Lower leg skin (tissue), 3 donors: Measurements from ENCODE around the gene ADAM10.

Experiments
- POLR2A ChIP-seq, 2 donors: fragments of 450-650 bp; IDR thresholded peaks; one replicate each; pipeline ENCODE4 v1.6.1; 2016 to 2017; ENCODE audit warnings: antibody characterized with exemption in 2 of 2, mild to moderate bottlenecking in 1 of 2, moderate library complexity in 1 of 2
- TF ChIP-seq, protein P1 (sequence below), 3 donors: fragments of 450-650 bp; IDR thresholded peaks; one replicate each; pipeline ENCODE4 v1.5.1; 2016; ENCODE audit warnings: antibody characterized with exemption in 3 of 3, mild to moderate bottlenecking in 3 of 3, moderate library complexity in 2 of 3

DNA sequence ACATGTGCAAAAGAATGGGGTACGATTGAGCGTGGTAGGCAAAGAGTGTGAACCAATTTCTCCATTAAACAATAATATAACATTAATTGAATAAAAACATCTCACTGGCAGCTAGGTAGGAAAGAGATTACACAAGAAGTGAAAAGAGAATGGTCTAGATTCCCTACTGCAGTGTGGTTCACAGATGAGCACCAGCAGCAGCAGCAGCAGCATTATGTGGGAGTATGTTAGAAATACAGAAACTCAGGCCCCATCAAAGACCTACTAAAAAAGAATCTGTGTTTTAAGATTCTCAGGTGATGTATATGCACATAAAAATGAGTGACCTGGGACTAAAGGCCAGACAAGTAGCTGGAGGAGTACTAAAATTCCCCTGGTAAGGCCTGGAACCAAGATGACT lies 118.2 kb downstream of the ADAM10 start:
- TF ChIP-seq, protein P1, sequence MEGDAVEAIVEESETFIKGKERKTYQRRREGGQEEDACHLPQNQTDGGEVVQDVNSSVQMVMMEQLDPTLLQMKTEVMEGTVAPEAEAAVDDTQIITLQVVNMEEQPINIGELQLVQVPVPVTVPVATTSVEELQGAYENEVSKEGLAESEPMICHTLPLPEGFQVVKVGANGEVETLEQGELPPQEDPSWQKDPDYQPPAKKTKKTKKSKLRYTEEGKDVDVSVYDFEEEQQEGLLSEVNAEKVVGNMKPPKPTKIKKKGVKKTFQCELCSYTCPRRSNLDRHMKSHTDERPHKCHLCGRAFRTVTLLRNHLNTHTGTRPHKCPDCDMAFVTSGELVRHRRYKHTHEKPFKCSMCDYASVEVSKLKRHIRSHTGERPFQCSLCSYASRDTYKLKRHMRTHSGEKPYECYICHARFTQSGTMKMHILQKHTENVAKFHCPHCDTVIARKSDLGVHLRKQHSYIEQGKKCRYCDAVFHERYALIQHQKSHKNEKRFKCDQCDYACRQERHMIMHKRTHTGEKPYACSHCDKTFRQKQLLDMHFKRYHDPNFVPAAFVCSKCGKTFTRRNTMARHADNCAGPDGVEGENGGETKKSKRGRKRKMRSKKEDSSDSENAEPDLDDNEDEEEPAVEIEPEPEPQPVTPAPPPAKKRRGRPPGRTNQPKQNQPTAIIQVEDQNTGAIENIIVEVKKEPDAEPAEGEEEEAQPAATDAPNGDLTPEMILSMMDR (IDR thresholded peaks at IDR 0.05) = no peak
- TF ChIP-seq POLR2A (IDR thresholded peaks at IDR 0.05) = no peak
